Adrenal gland (tissue), 12 donors: ENCODE measurements around the gene LRRC53. TPM values are rescaled to one million over a fixed set of nuclear protein-coding genes. Genes with fewer than 3 reads are reported as not detected.

ENCODE experiments used
- DNase-seq, 7 donors: peaks; one replicate each; pipeline ENCODE4 v3.0.0-alpha.2; 2019 to 2020
- H3K27ac ChIP-seq, 5 donors: fragments of 200-600 bp; sonication (generic) in 4 of 5; 1 replicate in 3 of 5; 2 replicates in 2 of 5; pipeline versions ENCODE4 v1.5.1 to v1.8.0; 2016 to 2020; ENCODE audit warnings: mild to moderate bottlenecking in 1 of 5
- H3K27me3 ChIP-seq: fragments of 200-600 bp; 2 replicates; pipeline ENCODE4 v1.8.0; 2021
- H3K36me3 ChIP-seq, 2 donors: fragments of 200-600 bp; replicated peaks in 1 of 2; 1 replicate in 1 of 2; 2 replicates in 1 of 2; pipeline versions ENCODE4 v1.5.1 to v1.8.0; 2018 to 2022
- H3K4me1 ChIP-seq, 2 donors: fragments of 200-600 bp; replicated peaks in 1 of 2; 1 replicate in 1 of 2; 2 replicates in 1 of 2; pipeline versions ENCODE4 v1.5.1 to v1.8.0; 2018 to 2021
- H3K4me3 ChIP-seq, 4 donors: fragments of 200-600 bp; sonication (generic) in 3 of 4; one replicate each; pipeline ENCODE4 v1.5.1; 2016 to 2018
- H3K9me3 ChIP-seq, 3 donors: fragments of 200-600 bp; sonication (generic) in 1 of 3; replicated peaks in 1 of 3; 1 replicate in 2 of 3; 2 replicates in 1 of 3; pipeline versions ENCODE4 v1.5.1 to v1.8.0; 2016 to 2021
- CTCF ChIP-seq, 6 experiments: fragments of 450-650 bp in 4 of 6; fragments of 200-600 bp in 2 of 6; sonication (generic) in 1 of 6; IDR thresholded peaks; 1 replicate in 5 of 6; 2 replicates in 1 of 6; pipeline versions ENCODE4 v1.5.1 to v1.8.0; 2016 to 2021; ENCODE audit warnings: antibody characterized with exemption in 6 of 6, mild to moderate bottlenecking in 2 of 6, moderate library complexity in 1 of 6
- POLR2A ChIP-seq, 2 donors: fragments of 450-650 bp; IDR thresholded peaks; one replicate each; pipeline ENCODE4 v1.6.1; 2017; ENCODE audit warnings: antibody characterized with exemption in 2 of 2, mild to moderate bottlenecking in 2 of 2, moderate library complexity in 1 of 2
- WGBS, 4 donors: extraction: QIAGEN DNeasy Blood & Tissue Kit in 2 of 4; methylation state at CpG; one replicate each; pipeline versions ENCODE4 v1.1.5 to v1.1.7; 2013 to 2017; 5-methylcytosine and 5-hydroxymethylcytosine counted together
- intact Hi-C, 2 donors: fragments of 100-400 bp; cut with DNase I; formaldehyde crosslinking; loops; one replicate each; pipeline versions ENCODE4 v1.14.1 to v1.15.0; 2022 to 2023
- polyA plus RNA-seq, 3 donors: library from polyadenylated mRNA; stranded (reverse); fragments of 200-250 nt in 2 of 3; fragments of 350-450 nt in 1 of 3; fragmentation: Illumina TruSeq in 1 of 3; extraction: RNeasy Lipid Tissue Mini Kit (QIAGEN cat#74804) in 1 of 3; gene quantifications; one replicate each; pipeline ENCODE4 v1.2.3, GENCODE V29; 2013 to 2014
- total RNA-seq, 9 donors: library from RNA; depleted of rRNA in 4 of 9; stranded (reverse); fragments of >200 nt in 4 of 9; fragments of 120-200 nt in 1 of 9; fragmentation: NEBNext Ultra II Directional in 1 of 9; extraction: Animal tissue kit (Norgen Biotek cat#: 25700) in 1 of 9; gene quantifications; one replicate each; pipeline versions ENCODE4 v1.1.0 to v1.2.4, GENCODE V29; 2013 to 2023
- donor health status: healthy with polysubstance abuse.
- donor health status: Bipolar disorder and iron deficiency.
- donor health status: DM: yes; HTN: yes; CAD: no.
- donor health status: DM: no; HTN: no; CAD: no.
- donor health status: DM: no; HTN: no; CAD: no.
- donor health status: DM: yes; HTN: yes; CAD: no.

The LRRC53 gene
- total and polyA plus RNA-seq, 12 donors = not detected

GRCh38 chr1:74467786-74468377, 44.5 kb downstream of the LRRC53 start:
- H3K4me3 ChIP-seq = no peak overlapping the region
- H3K9me3 ChIP-seq = no peaks in the 10 kb centered on the region
- TF ChIP-seq POLR2A (IDR thresholded peaks at IDR 0.05) (no peak), CTCF (IDR thresholded peaks at IDR 0.05) (no peak)
- H3K36me3 ChIP-seq = no peaks in the 10 kb centered on the region
- no peak for DNase-seq
- H3K27me3 ChIP-seq = no peaks in the 10 kb centered on the region
- intact Hi-C loops = no loop called here
- H3K27ac ChIP-seq = no peak overlapping the region
- 73 to 88% (median 81%) methylated on average over 3 of the region's 3 CpGs for WGBS, 4 donors
- no peaks in the 10 kb centered on the region for H3K4me1 ChIP-seq

GRCh38 chr1:74465193-74465681, 47.2 kb downstream of the LRRC53 start:
- no peak overlapping the region for H3K4me3 ChIP-seq
- no peak for TF ChIP-seq POLR2A (IDR thresholded peaks at IDR 0.05)
- TF ChIP-seq CTCF (IDR thresholded peaks at IDR 0.05) = no peak
- intact Hi-C loops = no loop called here
- WGBS, 4 donors = 92 to 95% (median 94%) methylated on average over 5 to 24 of the region's 24 CpGs
- no peaks in the 10 kb centered on the region for H3K9me3 ChIP-seq
- H3K27ac ChIP-seq = no peak overlapping the region
- no peak for DNase-seq
- no peaks in the 10 kb centered on the region for H3K27me3 ChIP-seq
- no peaks in the 10 kb centered on the region for H3K36me3 ChIP-seq
- no peaks in the 10 kb centered on the region for H3K4me1 ChIP-seq

GRCh38 chr1:74464037-74464436, 48.4 kb downstream of the LRRC53 start:
- Histone ChIP-seq H3K27me3 (no peaks in the 10 kb centered on the region), H3K36me3 (no peaks in the 10 kb centered on the region), H3K4me3 (no peak overlapping the region), H3K27ac (no peak overlapping the region), H3K9me3 (no peaks in the 10 kb centered on the region), H3K4me1 (no peaks in the 10 kb centered on the region)
- WGBS, 4 donors = 72 to 74% (median 74%) methylated on average over 6 of the region's 6 CpGs
- intact Hi-C loops = no loop called here
- TF ChIP-seq POLR2A (IDR thresholded peaks at IDR 0.05) (no peak), CTCF (IDR thresholded peaks at IDR 0.05) (no peak)
- DNase-seq = no peak

GRCh38 chr1:74463333-74463988, 49.0 kb downstream of the LRRC53 start:
- no peak for TF ChIP-seq POLR2A (IDR thresholded peaks at IDR 0.05)
- TF ChIP-seq CTCF (IDR thresholded peaks at IDR 0.05) = no peak
- H3K4me1 ChIP-seq = no peaks in the 10 kb centered on the region
- 57 to 65% (median 61%) methylated on average over 9 of the region's 9 CpGs for WGBS, 4 donors
- no peak for DNase-seq
- H3K27ac ChIP-seq = no peak overlapping the region
- H3K27me3 ChIP-seq = no peaks in the 10 kb centered on the region
- H3K4me3 ChIP-seq = no peak overlapping the region
- intact Hi-C loops = no loop called here
- H3K9me3 ChIP-seq = no peaks in the 10 kb centered on the region
- no peaks in the 10 kb centered on the region for H3K36me3 ChIP-seq
